Activated effector memory CD4-positive, alpha-beta T cell treated with Interleukin-2 at 50 U/mL for 16 hours (primary cell): ENCODE data around the gene SMIM22.

Experiments used
- DNase-seq: peaks from one replicate; pipeline ENCODE4 v3.0.0-alpha.2; 2020

SMIM22 gene

DNA sequence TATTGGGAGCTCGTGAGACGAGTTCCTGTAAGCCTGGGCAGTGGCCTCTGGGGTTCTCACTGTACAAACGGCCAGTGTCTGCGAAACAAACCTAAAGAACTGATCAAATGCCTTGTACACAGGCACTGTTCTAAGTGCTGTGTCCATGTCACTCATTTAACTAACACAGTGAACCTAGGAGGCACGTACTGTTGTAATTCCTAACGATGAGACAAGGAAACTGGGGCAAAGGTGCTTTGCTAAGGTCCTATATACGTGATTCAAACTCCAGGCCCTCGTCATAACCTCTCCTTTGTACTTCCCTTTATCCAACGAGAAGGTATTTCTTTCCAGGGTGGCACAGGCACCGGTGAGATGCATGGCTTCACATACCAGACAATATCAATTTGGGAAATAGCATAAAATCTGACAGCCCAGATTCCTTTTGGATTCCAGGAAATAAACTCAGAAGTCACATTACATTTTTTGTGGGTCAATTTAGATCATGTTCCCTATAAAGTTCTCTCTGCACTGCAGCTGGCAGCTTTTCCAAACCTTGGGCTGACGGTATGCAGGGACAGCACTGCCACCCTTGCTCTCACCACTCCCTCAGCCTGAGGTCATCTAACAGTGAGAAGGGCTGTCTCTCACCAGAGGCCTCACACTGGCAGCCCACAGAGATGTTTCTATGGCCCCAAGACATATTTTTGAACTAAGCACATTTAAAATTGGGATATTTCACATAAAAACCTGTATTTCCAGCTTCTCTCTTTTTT lies 33.6 kb downstream of the SMIM22 start:
- no peak for DNase-seq

DNA sequence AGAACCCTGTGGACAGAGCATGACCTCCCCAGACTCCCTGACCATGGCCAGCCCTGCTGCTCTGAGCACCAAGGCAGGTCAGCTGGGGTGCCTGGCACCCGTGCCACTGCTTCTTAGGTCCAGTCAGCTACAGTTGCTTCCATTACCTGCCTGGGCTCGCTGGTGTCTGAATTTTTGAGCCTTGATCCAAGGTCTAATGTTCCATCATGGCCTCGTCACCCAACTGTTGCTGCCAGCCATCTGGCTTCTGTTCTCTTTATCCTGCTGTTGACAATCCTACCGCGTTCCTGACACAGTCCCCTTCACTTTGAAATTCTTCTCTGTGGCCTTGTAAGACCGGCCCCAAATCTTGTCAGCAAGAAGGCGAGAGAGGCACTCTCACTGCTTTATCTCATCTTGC lies 35.2 kb downstream of the SMIM22 start:
- no peak for DNase-seq

DNA sequence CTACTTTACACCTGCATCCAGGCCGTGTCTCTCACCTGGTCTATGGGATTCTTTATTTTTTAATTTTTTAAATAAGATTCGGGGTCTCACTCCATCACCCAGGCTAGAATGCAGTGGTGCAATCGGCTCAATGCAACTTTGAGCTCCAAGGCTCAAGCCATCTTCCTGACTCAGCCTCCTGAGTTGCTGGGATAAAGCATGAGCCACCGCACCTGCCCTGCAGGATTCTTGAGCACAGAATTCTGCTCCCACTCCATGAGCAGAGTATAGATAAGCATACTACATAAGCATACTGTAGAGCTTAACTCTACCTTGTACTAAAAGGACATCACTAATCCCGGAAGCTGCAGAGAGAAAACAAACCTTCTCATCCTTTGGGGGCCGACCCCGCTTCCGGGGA lies 36.4 kb downstream of the SMIM22 start:
- no peak for DNase-seq

DNA sequence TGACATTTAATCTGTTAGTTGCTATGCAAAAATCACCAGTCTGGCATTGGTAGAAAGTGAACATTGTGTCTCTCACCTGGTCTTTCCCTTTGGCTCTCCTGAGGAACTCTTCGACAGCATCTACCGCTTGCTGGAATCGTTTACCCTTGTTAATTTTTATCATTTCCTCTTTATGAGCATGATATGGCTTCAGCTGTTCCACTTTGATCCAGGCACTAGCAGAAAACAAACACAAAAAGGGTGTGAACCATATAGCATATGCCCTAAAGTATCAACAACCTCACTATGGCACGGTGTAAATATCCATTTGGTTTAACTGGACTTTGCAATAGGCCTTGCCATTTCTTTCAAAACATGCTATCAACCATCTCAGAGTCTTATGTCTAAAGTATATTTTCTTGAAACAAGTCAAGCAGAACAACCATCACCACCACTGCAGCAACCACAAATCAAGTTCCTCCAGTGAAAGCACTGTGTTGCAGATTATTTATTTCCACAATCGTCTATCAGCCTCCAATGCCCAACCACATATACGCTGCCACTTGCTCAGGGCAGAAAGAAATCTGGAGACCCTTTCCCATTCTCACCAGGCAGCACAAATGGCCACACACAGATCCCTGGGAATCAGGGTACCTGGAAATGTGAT lies 37.7 kb downstream of the SMIM22 start:
- DNase-seq: no peak

DNA sequence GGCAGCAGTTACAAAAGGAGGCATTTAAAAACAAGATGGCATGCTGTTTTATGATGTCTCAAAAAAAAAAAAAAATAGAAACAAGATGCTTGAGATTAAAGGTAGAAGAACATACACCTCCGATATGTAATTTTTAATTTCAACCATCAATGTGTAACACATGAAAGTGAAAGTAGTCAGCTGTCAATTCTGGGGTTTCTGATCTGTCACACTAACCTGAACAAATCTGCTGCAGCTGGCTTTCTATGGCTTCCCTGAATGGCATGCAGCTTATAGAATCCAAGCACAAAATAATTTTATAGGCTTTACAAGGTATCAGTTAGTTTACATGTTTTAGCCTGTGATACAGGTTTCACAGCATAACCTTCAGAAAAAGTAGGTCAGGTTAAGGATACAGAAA lies 38.4 kb downstream of the SMIM22 start:
- no peak for DNase-seq

DNA sequence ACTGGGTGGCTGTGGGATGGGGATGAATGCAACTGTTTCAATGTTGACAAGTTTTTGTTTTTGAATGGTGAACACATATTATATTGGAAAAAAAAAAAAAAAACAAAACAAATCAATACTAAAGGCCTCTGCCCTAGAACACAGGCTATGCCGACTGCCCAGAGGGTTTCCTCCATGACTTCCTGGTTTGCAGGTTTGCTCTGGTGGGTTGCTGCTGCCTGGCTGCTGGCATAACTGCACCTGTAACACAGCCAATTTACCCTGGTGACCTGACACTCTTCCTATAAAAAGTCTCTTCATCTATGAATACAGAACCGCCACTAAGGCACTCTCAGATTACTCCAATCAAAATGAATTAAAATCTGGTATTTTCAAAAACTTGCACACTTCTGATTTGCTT lies 41.6 kb downstream of the SMIM22 start:
- DNase-seq: no peak

DNA sequence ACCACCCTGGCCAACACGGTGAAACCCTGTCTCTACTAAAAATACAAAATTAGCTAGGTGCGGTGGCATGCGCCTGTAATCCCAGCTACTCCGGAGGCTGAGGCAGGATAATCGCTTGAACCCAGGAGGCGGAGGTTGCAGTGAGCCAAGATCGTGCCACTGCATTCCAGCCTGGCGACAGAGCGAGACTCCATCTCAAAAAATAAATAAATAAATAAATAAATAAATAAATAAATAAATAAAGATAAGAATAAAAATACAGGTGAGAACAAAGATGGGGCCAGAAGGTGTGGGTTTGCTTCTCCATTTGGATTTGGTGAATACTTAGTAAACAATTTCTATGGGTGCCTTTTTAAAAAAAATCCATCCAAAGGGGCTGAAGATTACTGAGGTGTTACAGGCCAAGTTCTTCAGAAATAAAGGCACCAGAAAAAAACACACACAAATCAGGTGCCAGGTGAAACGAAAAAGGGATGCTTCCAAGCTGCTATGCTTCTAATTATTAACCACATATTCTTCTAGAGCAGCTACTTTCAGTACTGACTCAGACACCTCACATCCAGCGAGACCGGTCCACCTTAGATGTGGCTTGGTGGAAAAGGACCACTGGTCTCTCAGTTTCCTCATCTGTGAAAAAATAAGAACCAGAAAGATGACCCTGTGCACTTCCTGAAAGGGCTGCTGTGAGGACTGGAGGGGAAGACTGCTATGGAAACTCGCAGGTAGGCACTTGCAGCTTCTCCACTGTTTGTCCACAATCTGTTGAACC lies 42.7 kb downstream of the SMIM22 start:
- DNase-seq: no peak

DNA sequence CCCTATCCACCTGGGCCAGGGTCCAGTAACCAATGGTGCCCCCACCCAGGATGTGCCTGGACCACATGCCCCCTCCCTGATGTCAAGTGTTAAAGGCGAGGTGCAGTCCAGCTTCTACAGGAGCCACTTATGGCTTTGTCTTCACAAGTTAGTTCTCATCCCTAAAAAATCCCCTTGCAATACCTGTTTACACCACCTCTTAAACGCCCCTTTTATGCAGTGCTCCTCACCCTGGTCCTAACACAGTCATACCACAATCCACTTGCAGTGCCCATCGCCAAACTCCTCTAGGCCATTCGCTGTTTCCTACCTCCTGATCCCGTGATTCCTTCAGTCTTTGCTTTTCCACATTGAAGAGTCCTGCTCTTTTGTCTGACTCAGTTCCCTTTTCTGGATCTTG lies 44.8 kb downstream of the SMIM22 start:
- no peak for DNase-seq

DNA sequence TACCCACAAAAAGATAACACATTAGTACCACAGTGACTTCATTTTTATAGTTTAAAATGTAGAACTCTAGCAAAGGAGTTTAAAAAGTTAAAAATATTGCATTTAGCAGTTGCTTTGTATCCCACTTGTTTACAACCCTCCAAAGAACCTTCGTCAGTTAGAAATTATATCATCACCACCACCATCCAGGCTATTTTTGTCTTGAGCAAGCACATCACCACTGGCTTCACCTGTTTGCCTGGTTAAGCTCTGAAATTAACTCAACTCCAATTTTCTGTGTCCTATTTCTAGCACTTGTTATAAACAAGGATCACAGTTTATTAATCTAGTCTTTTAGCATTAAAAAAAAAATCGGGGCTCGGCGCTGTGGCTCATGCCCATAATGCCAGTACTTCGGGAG lies 45.8 kb downstream of the SMIM22 start:
- DNase-seq: no peak
